GM10266 (cell line): ENCODE results near the gene TCF4.

ENCODE experiments used
- DNase-seq: peaks from one replicate; pipeline ENCODE4 v3.0.0; 2012; ENCODE audit errors: extremely low spot score
- TF ChIP-seq, protein P1 (sequence below): IDR thresholded peaks from 2 replicates; pipeline ENCODE4 v1.5.1; 2012; ENCODE audit warnings: mild to moderate bottlenecking, low read depth; ENCODE audit not compliant: control insufficient read depth, insufficient read depth; ENCODE audit errors: missing control alignments

The TCF4 gene

GRCh38 chr18:55240978-55241377, 347.0 kb downstream of the TCF4 start:
- TF ChIP-seq, protein P1, sequence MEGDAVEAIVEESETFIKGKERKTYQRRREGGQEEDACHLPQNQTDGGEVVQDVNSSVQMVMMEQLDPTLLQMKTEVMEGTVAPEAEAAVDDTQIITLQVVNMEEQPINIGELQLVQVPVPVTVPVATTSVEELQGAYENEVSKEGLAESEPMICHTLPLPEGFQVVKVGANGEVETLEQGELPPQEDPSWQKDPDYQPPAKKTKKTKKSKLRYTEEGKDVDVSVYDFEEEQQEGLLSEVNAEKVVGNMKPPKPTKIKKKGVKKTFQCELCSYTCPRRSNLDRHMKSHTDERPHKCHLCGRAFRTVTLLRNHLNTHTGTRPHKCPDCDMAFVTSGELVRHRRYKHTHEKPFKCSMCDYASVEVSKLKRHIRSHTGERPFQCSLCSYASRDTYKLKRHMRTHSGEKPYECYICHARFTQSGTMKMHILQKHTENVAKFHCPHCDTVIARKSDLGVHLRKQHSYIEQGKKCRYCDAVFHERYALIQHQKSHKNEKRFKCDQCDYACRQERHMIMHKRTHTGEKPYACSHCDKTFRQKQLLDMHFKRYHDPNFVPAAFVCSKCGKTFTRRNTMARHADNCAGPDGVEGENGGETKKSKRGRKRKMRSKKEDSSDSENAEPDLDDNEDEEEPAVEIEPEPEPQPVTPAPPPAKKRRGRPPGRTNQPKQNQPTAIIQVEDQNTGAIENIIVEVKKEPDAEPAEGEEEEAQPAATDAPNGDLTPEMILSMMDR = no peak
- DNase-seq = peak; percentile 12

DNA sequence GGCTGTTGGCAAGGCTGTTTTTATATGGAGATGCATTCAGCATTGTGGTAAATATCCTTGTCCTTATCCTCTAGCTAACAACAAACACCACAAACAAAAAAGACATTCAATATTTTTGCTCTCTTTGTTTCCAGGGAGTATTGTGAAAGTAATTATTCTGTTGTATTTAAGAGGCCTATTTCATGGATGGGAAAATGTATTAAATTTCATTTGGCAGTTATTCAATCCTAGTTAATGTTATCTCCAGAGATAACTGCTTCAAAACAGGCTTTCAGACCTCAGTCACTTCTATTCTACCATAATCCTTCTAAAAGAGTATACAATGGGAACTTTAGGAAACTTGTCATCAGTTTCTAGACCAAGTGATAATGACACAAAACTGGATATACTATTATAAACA, 348.3 kb downstream of the TCF4 start:
- no peak for DNase-seq
- TF ChIP-seq, protein P1 = no peak

DNA sequence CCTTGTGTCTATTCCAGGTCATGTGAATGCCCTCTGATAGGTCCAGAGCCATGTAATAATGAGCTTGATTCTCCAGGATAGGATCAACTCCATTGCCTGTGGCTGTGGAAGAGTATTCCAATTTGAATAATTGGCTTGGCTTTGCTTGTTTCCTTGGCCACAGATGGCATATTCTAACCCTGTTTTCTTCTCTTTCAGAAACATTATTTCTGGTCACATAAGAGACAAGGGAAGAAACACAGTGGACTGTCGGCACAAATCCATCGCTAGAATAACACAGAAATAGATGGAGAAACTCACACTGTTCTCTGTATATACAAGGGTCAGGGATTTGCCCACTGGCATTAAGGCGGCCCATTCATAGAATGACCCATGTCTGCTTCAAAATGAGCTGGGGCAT, 350.3 kb downstream of the TCF4 start:
- DNase-seq = no peak
- TF ChIP-seq, protein P1 = no peak

DNA sequence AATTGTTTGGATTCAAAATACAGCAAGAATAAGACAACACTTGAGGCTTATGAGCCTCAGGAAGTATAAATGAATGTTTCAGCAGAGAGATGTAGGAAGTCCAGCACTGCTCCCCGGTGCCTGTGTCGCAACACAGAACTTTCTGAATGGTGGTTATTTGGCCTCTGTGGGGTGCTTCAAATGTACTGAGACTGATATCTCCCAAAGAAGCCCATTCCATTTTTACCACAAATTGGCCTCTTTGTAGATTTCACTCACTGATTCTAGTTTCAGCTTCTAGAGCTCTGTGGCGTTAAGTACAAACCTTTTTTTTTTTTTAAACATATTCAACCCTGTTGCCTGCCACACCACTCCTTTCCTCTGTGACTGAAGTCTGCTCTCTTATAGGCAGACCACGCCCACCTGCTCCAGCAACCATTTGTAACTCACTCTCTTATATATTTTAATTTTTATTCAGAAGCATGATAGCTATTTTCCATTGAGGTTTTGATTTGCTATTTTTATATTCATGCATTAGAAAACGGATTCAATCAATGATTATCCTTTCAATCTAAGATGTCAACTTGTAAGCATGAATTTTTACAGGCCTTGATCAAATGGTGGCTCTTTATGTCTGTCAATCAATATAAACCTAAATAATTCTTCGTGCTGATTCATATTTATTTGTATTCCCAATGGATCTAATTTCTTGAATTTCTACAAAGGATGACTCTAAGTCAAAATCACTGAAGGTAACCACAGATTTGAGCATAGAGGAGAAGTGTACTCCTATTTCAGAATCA, 351.7 kb downstream of the TCF4 start:
- TF ChIP-seq, protein P1 = no peak
- peak; percentile 22 for DNase-seq

- DNase-seq = no peak
- TF ChIP-seq, protein P1 = no peak
Measured at GRCh38 chr18:55235094-55235461, 352.9 kb downstream of the TCF4 start.

GRCh38 chr18:55234366-55235093, 353.5 kb downstream of the TCF4 start:
- peak; percentile 46 for DNase-seq
- TF ChIP-seq, protein P1 = peak; percentile 71

GRCh38 chr18:55233857-55234256, 354.1 kb downstream of the TCF4 start:
- no peak for DNase-seq
- TF ChIP-seq, protein P1 = no peak
